ENCODE measurements around the gene SDK2. TPM values are rescaled to one million over a fixed set of nuclear protein-coding genes. Genes with fewer than 3 reads are reported as not detected.
A peak's percentile ranks its signal among the peaks of the same experiment; 100 is the strongest.

The SDK2 gene
- total RNA-seq, 1 donor from 2014 or later = 11.2 TPM

DNA sequence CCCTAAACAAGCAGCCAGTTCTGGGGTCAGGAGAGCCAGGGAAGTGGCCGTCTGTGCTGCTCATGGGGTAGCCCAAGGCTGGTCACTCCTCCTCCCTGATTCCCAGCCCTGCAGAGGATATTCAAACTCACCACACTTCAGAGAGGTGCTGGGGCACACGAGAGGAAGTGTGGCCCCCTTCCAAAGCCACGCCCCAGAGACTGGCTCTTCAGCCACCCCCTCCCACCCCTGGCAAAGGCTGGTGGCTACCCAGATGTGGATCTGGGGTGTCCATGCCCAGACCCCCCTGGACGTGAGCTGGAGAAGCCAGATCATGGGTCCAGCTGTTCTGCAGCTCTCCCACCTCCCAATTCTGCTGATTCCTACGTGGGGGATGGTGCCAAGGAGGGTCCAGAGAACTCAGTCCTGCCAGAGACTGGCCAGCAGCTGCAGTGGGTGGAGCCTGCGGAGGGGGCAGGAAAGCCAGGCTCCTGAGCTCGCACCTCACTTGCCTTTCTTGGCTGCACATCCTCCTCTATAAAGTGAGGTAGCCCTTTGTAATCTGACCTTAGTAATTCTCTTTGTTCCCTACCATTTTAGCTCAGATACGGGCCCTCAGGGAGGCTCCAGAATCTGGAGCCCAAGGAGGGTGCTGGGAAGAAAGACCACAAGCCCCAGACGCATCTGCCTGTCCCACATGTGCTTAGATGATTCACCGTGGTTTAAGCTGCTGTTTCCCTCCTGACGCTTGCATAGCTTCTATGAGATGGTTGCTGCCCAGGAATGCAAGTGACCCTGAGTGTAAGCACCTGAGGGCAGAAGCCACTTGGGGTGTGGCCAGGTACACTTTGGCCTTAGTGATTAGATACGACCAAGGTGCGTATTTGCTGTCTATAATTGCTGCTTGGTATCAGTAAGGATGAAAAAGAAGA, 15.3 kb downstream of the SDK2 start:
- Mint-ChIP-seq H3K36me3 (ENCODE audit: low read depth, unreplicated experiment) (peaks cover 7% of the 10 kb centered on the region), H3K27me3 (ENCODE audit: low read depth, unreplicated experiment) (peaks cover 8% of the 10 kb centered on the region), H3K9me3 (ENCODE audit: unreplicated experiment) (no peaks in the 10 kb centered on the region), H3K4me3 (ENCODE audit: unreplicated experiment) (no peak overlapping the region), H3K4me1 (ENCODE audit: low read depth, unreplicated experiment) (peaks cover 9% of the 10 kb centered on the region), H3K27ac (ENCODE audit: unreplicated experiment) (no peak overlapping the region)
- H3K27me3 ChIP-seq (ENCODE audit: insufficient read depth, low read length) = no peaks in the 10 kb centered on the region
- FAIRE-seq (no peak), DNase-seq (ENCODE audit: low read depth) (no peak)
- no peaks in the 10 kb centered on the region for H3K79me2 ChIP-seq (ENCODE audit: insufficient read depth, low read length)
- TF ChIP-seq, protein P1, sequence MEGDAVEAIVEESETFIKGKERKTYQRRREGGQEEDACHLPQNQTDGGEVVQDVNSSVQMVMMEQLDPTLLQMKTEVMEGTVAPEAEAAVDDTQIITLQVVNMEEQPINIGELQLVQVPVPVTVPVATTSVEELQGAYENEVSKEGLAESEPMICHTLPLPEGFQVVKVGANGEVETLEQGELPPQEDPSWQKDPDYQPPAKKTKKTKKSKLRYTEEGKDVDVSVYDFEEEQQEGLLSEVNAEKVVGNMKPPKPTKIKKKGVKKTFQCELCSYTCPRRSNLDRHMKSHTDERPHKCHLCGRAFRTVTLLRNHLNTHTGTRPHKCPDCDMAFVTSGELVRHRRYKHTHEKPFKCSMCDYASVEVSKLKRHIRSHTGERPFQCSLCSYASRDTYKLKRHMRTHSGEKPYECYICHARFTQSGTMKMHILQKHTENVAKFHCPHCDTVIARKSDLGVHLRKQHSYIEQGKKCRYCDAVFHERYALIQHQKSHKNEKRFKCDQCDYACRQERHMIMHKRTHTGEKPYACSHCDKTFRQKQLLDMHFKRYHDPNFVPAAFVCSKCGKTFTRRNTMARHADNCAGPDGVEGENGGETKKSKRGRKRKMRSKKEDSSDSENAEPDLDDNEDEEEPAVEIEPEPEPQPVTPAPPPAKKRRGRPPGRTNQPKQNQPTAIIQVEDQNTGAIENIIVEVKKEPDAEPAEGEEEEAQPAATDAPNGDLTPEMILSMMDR (IDR thresholded peaks at IDR 0.05; ENCODE audit: insufficient read depth, low read depth, low read length) = no peak
- TF ChIP-seq EZH2 (IDR thresholded peaks at IDR 0.05; ENCODE audit: insufficient read depth, low read length) = no peak
- no peaks in the 10 kb centered on the region for H3K9me3 ChIP-seq (ENCODE audit: insufficient read depth, low read depth, low read length)
- H3K4me1 ChIP-seq (ENCODE audit: insufficient read depth, low read length) = no peaks in the 10 kb centered on the region
- H2AFZ ChIP-seq (ENCODE audit: low read depth, low read length) = no peak overlapping the region
- H3K27ac ChIP-seq (ENCODE audit: low read depth, low read length) = no peak overlapping the region
- no peaks in the 10 kb centered on the region for H4K20me1 ChIP-seq (ENCODE audit: insufficient read depth, low read length)
- no peaks in the 10 kb centered on the region for H3K36me3 ChIP-seq (ENCODE audit: insufficient read depth, low read length)
- H3K9ac ChIP-seq (ENCODE audit: low read length) = no peak overlapping the region
- H3K4me2 ChIP-seq (ENCODE audit: low read length) = no peak overlapping the region
- H3K4me3 ChIP-seq (ENCODE audit: insufficient read depth, low read depth, low read length) = no peak overlapping the region

DNA sequence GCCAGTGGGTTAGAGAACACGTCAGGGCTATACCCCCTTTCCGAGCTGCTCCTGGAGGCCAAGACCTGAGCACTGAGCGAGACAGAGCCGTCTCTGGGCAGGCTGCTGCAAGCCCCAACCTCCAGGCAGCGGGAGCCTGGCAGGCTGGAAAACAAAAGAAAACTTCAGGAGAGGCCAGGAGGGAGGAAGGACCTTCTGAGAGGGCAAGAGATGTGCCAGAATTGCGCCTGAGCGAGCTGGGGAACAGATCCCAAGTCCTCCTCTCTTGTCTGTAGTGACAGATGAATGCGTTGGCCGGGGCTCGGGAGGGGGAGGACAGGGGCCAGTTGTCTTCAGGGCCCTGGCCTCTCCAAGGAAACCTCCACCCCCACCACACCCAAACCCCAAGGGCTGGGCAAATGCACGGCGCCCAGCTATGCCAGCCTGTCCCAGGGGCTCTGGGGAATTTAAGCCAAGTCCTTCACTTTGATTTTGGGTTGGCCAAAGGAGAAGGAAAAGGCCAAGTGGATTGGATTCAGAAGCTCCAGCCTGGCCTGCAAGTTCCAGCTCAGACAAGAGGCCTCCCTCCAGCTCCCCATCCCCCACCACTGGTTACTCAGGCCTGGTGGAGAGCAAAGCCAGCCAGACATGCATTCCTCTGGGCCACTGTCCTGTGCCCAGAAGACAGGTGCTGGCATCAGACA, 18.1 kb downstream of the SDK2 start:
- Histone ChIP-seq H3K79me2 (ENCODE audit: insufficient read depth, low read length) (no peaks in the 10 kb centered on the region), H3K4me3 (ENCODE audit: insufficient read depth, low read depth, low read length) (no peak overlapping the region), H3K27ac (ENCODE audit: low read depth, low read length) (no peak overlapping the region), H3K9me3 (ENCODE audit: insufficient read depth, low read depth, low read length) (no peaks in the 10 kb centered on the region), H3K27me3 (ENCODE audit: insufficient read depth, low read length) (no peaks in the 10 kb centered on the region), H3K36me3 (ENCODE audit: insufficient read depth, low read length) (no peaks in the 10 kb centered on the region), H3K4me2 (ENCODE audit: low read length) (no peak overlapping the region), H3K4me1 (ENCODE audit: insufficient read depth, low read length) (no peaks in the 10 kb centered on the region), H2AFZ (ENCODE audit: low read depth, low read length) (no peak overlapping the region), H3K9ac (ENCODE audit: low read length) (no peak overlapping the region), H4K20me1 (ENCODE audit: insufficient read depth, low read length) (no peaks in the 10 kb centered on the region)
- Mint-ChIP-seq H3K9me3 (ENCODE audit: unreplicated experiment) (no peaks in the 10 kb centered on the region), H3K36me3 (ENCODE audit: low read depth, unreplicated experiment) (peaks cover 6% of the 10 kb centered on the region), H3K4me3 (ENCODE audit: unreplicated experiment) (no peak overlapping the region), H3K27me3 (ENCODE audit: low read depth, unreplicated experiment) (peaks cover 2% of the 10 kb centered on the region), H3K4me1 (ENCODE audit: low read depth, unreplicated experiment) (peaks cover 17% of the 10 kb centered on the region), H3K27ac (ENCODE audit: unreplicated experiment) (peak overlapping the region; percentile 34)
- no peak for TF ChIP-seq EZH2 (IDR thresholded peaks at IDR 0.05; ENCODE audit: insufficient read depth, low read length)
- TF ChIP-seq, protein P1 (IDR thresholded peaks at IDR 0.05; ENCODE audit: insufficient read depth, low read depth, low read length) = no peak
- DNase-seq (ENCODE audit: low read depth) = no peak
- no peak for FAIRE-seq
